Measurements from ENCODE around the gene TM9SF1.
A peak's percentile ranks its signal among the peaks of the same experiment; 100 is the strongest.

TM9SF1 gene

DNA sequence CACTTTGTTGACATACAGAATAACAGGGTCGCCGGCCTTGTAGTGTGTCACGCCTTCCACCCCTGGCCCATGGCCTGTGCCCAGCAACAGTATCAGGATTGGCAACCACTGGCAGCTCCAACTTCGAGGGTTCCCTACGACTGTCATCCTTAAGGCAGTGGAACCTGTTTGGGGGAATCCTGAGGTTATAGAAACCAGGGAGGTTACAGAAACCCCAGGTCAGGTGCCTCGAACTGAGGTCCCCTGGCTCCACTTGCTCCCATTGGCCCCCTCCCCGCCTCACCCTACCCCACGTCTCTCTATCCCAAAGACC lies 412 bp downstream of the TM9SF1 start:
- no peak for DNase-seq

- no peak for DNase-seq
Observed at GRCh38 chr14:24194186-24194872, 912 bp downstream of the TM9SF1 start.

DNA sequence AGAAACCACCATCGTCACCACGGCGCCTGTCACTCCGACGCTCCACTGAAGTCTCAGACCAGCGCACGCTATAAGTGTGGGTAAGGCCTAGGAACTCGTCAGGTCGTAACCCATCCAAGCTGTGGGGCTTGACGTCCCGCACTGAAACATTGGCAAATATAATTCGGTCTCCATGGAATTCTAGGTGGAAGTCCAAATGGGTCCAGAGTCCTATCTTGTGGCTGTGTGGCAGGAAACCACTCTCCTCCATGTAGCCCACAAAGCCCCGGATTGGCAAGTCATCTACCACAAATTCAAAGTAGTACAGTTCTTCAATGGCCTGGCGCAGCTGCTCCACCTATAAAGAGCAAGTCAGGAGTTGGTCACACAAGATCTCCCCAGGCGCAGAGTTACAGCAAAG lies 2.3 kb downstream of the TM9SF1 start:
- DNase-seq, result no peak

DNA sequence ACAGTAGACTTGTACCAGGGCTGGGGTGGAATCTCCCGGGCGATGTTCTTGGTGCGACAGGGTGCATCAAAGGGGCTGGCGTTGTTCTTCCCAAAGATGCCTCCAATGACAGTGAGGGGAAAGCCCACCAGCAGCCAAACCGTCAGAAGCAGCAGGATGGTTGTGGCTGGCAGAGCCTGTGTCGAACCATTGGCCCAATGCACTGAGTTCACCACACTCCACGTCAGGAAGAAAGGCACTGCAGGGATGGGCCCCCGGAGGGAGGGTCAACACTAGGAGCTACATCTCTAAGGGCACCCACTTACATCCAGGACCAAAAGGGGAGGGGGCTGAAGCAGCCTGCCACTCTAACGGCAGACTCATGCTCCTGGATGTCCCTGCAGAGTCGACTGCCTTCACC lies 4.8 kb downstream of the TM9SF1 start:
- no peak for DNase-seq

GRCh38 chr14:24189460-24189859 lies 5.8 kb downstream of the TM9SF1 start:
- no peak for DNase-seq

DNA sequence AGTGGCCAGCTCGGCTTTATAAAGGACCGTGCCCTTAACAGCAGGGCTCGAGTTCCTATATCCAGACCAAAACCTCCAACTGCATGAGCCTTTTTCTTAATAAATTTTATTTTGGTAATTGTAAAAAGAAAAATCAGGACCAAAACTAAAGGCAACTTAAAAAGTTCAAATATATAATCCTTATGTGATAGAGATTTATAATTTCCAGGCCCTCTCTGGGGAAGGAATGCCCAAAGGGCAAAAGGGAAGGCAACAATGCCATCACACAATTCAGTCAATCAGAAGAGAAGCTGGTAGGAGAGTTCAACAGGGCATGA lies 6.2 kb downstream of the TM9SF1 start:
- no peak for DNase-seq

- DNase-seq, result peak; percentile 95
Observed at GRCh38 chr14:24188251-24189058, 6.8 kb downstream of the TM9SF1 start, which contains the start of gene IPO4. Gene IPO4 (minus strand): TSS chr14:24188816. CDS start chr14:24188787, 29 bp downstream.

DNA sequence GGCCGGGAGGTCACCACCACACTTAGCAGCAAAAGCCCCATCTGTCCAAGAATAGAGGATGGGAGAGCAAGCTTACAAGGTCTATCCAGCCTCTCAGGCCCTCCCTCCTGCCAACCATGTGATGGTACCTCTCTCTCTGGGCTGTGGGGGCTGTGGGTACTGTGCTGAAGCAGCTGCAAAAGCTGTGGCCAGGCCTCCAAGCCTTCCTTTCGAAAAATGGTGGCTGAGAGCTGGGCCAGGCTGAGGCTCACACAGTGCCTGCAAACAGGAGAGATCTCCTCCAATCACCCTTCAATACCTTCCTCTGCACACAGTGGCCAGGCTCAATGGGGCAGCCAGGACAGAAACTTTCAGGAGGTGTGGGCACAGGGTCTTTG lies 7.7 kb downstream of the TM9SF1 start:
- no peak for DNase-seq

DNA sequence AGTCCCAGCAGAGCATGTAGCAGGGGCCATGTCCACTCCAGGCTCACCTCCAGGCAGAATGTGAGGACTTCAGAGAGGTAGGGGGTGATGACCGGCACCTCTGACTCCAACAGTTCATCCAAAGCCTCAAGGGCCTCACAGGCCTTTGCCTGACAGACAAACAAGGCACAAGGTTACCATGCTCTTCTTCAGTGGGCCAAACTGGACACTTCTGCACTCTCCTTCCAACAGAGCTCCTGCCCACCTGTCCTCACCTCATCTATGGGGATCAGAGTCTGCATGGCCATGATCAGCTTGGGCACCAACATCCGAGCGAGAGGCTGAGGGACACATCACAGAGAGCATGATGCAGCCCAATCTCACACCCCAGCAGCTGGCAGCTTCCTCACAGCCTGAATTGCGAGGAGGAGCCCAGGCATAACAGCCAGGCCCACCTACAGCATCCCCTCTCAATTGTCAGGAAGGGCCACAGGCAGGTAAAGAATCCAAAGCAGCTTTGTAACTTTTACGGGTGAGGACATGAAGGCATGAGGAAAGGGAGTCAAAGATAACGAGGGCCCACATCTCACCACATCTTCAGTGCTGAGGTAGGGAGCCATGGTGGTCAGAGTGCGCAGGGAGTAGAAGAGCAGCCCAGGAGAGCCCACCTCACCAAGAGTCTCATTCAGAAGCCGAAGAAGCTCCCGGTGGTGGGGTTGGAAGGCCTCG lies 8.3 kb downstream of the TM9SF1 start:
- DNase-seq, result no peak

- no peak for DNase-seq
Observed at GRCh38 chr14:24185741-24186140, 9.5 kb downstream of the TM9SF1 start.

DNA sequence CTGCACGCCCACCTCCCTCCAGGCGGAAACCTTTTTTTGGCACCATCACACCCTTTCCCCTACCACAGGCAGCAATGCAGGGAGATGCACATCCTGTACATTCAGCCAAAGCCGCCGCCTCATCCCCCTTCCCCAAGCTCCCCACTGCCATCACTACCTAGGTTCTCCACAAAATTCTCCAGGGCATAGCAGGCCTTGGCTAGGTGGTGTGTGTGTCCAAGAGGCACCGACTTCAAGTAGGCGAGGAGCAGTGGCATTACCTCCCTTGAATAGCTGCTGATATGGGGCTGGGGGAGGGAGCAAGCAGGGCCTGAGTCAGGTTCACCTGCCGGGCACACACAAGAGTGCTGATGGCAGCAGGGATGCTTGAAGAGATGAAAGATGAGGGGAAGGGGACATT lies 10.2 kb downstream of the TM9SF1 start:
- DNase-seq, result no peak

GRCh38 chr14:24184104-24184970 lies 10.9 kb downstream of the TM9SF1 start:
- no peak for DNase-seq

GRCh38 chr14:24183014-24183481 lies 12.2 kb downstream of the TM9SF1 start:
- no peak for DNase-seq

DNA sequence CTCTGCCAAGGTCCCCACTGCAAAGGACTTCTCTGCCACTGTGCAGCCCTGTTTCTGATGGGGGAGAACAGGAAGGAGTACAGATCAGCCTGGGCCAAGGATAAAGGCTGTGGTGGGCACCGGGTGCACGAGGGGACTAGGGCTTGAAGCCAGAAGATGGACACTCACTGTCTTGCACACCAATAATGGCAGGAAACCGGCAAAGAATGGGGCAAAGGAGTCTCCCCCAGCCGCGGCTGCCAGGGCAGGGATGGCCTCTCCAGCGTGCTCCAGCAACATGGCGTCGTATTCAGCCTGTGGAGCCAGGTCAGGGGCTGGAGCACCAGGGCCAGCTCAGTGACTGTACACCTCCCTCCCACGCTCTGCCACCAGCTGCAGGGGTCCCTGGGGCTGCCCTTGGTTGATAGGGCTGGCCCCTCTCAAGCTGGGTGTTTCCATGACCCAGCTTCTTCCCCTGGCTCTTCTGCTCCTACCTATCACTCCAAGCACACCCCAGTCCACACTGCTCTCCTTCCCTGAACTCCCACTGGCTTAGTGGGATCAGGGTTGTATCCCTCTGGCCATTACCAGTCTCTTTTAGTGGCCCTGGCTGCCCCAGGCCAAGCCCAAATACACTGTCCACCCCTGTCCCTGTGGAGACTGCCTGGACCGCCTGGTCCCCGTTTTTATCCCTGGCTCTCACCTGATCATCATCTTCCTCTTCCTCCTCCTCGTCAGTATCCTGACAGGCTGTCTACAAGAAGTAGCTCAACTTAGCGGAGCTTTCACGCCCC lies 12.9 kb downstream of the TM9SF1 start:
- no peak for DNase-seq

- no peak for DNase-seq
Observed at GRCh38 chr14:24181371-24182077, 13.7 kb downstream of the TM9SF1 start.

- DNase-seq, result no peak
Observed at GRCh38 chr14:24179961-24180796, 15.1 kb downstream of the TM9SF1 start.

- no peak for DNase-seq
Observed at GRCh38 chr14:24179294-24179960, 15.8 kb downstream of the TM9SF1 start.

GRCh38 chr14:24178399-24179178 lies 16.7 kb downstream of the TM9SF1 start:
- no peak for DNase-seq

GRCh38 chr14:24177891-24178290 lies 17.4 kb downstream of the TM9SF1 start:
- DNase-seq, result no peak

Measured in NCI-H1436 (cell line).